Lung (tissue), 12 donors: ENCODE results near the gene FRMD5. TPM values are rescaled to one million over a fixed set of nuclear protein-coding genes. Genes with fewer than 3 reads are reported as not detected.
A peak's percentile ranks its signal among the peaks of the same experiment; 100 is the strongest.

Experiments
- ATAC-seq: fragments of 200-7000 bp; cut with Tn5 transposase; one replicate; pipeline ENCODE4 v1.9.1; 2020; ENCODE audit warnings: moderate number of reproducible peaks; ENCODE audit not compliant: insufficient read depth, low FRiP score
- DNase-seq, 3 donors: peaks; one replicate each; pipeline ENCODE4 v3.0.0-alpha.2; 2013 to 2017
- H3K27ac ChIP-seq, 2 donors: one replicate each; pipeline ENCODE4 v1.5.1; 2013; ENCODE audit warnings: mild to moderate bottlenecking in 2 of 2, moderate library complexity in 2 of 2, control low read depth in 1 of 2, inconsistent platforms in 1 of 2, low read depth in 1 of 2, low read length in 1 of 2
- H3K27me3 ChIP-seq, 3 donors: one replicate each; pipeline ENCODE4 v1.5.1; 2013; ENCODE audit warnings: low read length in 2 of 3; ENCODE audit not compliant: control insufficient read depth in 3 of 3, insufficient read depth in 3 of 3
- H3K36me3 ChIP-seq, 4 donors: one replicate each; pipeline ENCODE4 v1.5.1; 2013; ENCODE audit warnings: low read length in 4 of 4, mild to moderate bottlenecking in 1 of 4, moderate library complexity in 1 of 4; ENCODE audit not compliant: control insufficient read depth in 4 of 4, insufficient read depth in 4 of 4
- H3K4me1 ChIP-seq, 5 donors: one replicate each; pipeline ENCODE4 v1.5.1; 2013; ENCODE audit warnings: low read length in 5 of 5, mild to moderate bottlenecking in 2 of 5, moderate library complexity in 1 of 5; ENCODE audit not compliant: control insufficient read depth in 5 of 5, insufficient read depth in 5 of 5
- H3K4me3 ChIP-seq: one replicate; pipeline ENCODE4 v1.5.1; 2013; ENCODE audit warnings: mild to moderate bottlenecking, control low read depth, moderate library complexity
- H3K9ac ChIP-seq, 2 donors: one replicate each; pipeline ENCODE4 v1.5.1; 2013; ENCODE audit warnings: low read length in 2 of 2, control low read depth in 1 of 2; ENCODE audit not compliant: insufficient read depth in 1 of 2
- H3K9me3 ChIP-seq, 4 donors: one replicate each; pipeline ENCODE4 v1.5.1; 2013; ENCODE audit warnings: low read length in 3 of 4, mild to moderate bottlenecking in 1 of 4, moderate library complexity in 1 of 4; ENCODE audit not compliant: control insufficient read depth in 4 of 4, insufficient read depth in 3 of 4
- CTCF ChIP-seq: IDR thresholded peaks from 2 replicates; pipeline ENCODE4 v1.5.1; 2012; ENCODE audit warnings: mild to moderate bottlenecking; ENCODE audit errors: control extremely low read depth, extremely low read depth
- WGBS, 2 donors: extraction: QIAGEN DNeasy Blood & Tissue Kit; methylation state at CpG; one replicate each; pipeline ENCODE4 v1.1.7; 2013; 5-methylcytosine and 5-hydroxymethylcytosine counted together
- polyA plus RNA-seq, 2 donors: library from polyadenylated mRNA; stranded (reverse); fragments of 200-250 nt; gene quantifications; one replicate each; pipeline ENCODE4 v1.2.1, GENCODE V29; 2013
- total RNA-seq, 2 donors: library from RNA; depleted of rRNA in 1 of 2; stranded (reverse); fragments of >200 nt in 1 of 2; gene quantifications; one replicate each; pipeline ENCODE4 v1.2.1, GENCODE V29; 2014 to 2021
- donor health status: control.
- donor health status: control.
- donor health status: Bipolar disorder and iron deficiency.
- donor health status: healthy.
- donor health status: DM: yes; HTN: yes; CAD: no.

The FRMD5 gene
- total and polyA plus RNA-seq, 4 donors: 0.10 to 1.1 (median 0.67) TPM

GRCh38 chr15:44058126-44058525 lies 136.9 kb downstream of the FRMD5 start:
- Histone ChIP-seq H3K27me3 (no peaks in the 10 kb centered on the region), H3K4me3 (no peak overlapping the region), H3K9me3 (no peaks in the 10 kb centered on the region), H3K4me1 (no peaks in the 10 kb centered on the region), H3K36me3 (no peaks in the 10 kb centered on the region), H3K9ac (no peak overlapping the region), H3K27ac (no peak overlapping the region)
- no peak for TF ChIP-seq CTCF
- ATAC-seq: no peak
- 43 to 62% methylated on average over 2 of the region's 2 CpGs for WGBS, 2 donors
- no peak for DNase-seq

- Histone ChIP-seq H3K36me3 (no peaks in the 10 kb centered on the region), H3K27me3 (no peaks in the 10 kb centered on the region), H3K27ac (no peak overlapping the region), H3K4me3 (no peak overlapping the region), H3K9me3 (no peaks in the 10 kb centered on the region), H3K9ac (no peak overlapping the region), H3K4me1 (no peaks in the 10 kb centered on the region)
- DNase-seq (no peak), ATAC-seq (no peak)
- TF ChIP-seq CTCF: no peak
These were observed 149.4 kb downstream of the FRMD5 start for GRCh38 chr15:44045661-44046060.

- WGBS, 2 donors: 50 to 56% methylated on average over 3 of the region's 3 CpGs
- H3K9ac ChIP-seq: no peak overlapping the region
- TF ChIP-seq CTCF: no peak
- ATAC-seq: no peak
- no peak overlapping the region for H3K4me3 ChIP-seq
- DNase-seq: no peak
- no peaks in the 10 kb centered on the region for H3K27me3 ChIP-seq
- H3K27ac ChIP-seq: no peak overlapping the region
- no peaks in the 10 kb centered on the region for H3K9me3 ChIP-seq
- H3K4me1 ChIP-seq: no peaks in the 10 kb centered on the region
- H3K36me3 ChIP-seq: no peaks in the 10 kb centered on the region
These were observed 149.9 kb downstream of the FRMD5 start for GRCh38 chr15:44045217-44045616.

GRCh38 chr15:44038755-44039191 lies 156.3 kb downstream of the FRMD5 start:
- 50 to 55% methylated on average over 8 of the region's 8 CpGs for WGBS, 2 donors
- no peak overlapping the region for H3K9ac ChIP-seq
- no peak overlapping the region for H3K27ac ChIP-seq
- H3K36me3 ChIP-seq: no peaks in the 10 kb centered on the region
- no peaks in the 10 kb centered on the region for H3K9me3 ChIP-seq
- peaks cover 0 to 13% (median 0%) of the 10 kb centered on the region in 5 donors for H3K4me1 ChIP-seq
- TF ChIP-seq CTCF: no peak
- H3K4me3 ChIP-seq: no peak overlapping the region
- DNase-seq (peak; percentile 25 to 44 (median 28)), ATAC-seq (no peak)
- H3K27me3 ChIP-seq: no peaks in the 10 kb centered on the region
